Measurements from ENCODE around the gene NUCB2.
"Not testable (repeated sequence)": the region's sequence is repeated elsewhere in the genome, so short reads cannot be mapped to it uniquely, and the experiment has no call there.

Gene NUCB2

GRCh38 chr11:17276236-17277023, at the start of gene NUCB2:
Gene NUCB2 (plus strand): TSS chr11:17276739. CDS start chr11:17295324, 18,585 bp downstream.
- peak; percentile 95 for DNase-seq

DNA sequence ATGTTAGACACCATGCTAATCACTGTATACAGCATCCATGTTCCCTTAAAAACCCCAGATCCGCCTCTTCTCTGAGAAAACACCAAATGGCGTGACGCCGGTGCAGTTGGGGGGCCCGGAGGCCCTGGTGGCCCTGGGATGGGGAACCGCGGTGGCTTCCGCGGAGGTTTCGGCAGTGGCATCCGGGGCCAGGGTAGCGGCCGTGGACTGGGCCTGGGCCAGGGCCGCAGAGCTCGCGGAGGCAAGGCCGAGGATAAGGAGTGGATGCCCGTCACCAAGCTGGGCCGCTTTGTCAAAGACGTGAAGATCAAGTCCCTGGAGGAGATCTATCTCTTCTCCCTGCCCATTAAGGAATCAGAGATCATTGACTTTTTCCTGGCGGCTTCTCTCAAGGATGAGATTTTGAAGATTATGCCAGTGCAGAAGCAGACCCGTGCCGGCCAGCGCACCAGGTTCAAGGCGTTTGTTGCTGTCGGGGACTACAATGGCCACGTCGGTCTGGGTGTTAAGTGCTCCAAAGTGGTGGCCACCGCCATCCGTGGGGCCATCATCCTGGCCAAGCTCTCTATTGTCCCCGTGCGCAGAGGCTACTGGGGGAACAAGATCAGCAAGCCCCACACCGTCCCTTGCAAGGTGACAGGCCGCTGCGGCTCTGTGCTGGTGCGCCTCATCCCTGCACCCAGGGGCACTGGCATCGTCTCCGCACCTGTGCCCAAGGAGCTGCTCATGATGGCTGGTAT, 48.2 kb upstream of the NUCB2 start:
- not testable (repeated sequence) for DNase-seq

- no peak for DNase-seq
Observed at GRCh38 chr11:17229481-17230152, 46.9 kb upstream of the NUCB2 start.

GRCh38 chr11:17230867-17231851, 45.4 kb upstream of the NUCB2 start:
- peak; percentile 5 to 16 for DNase-seq

GRCh38 chr11:17233101-17233500, 43.4 kb upstream of the NUCB2 start:
- DNase-seq: no peak

DNA sequence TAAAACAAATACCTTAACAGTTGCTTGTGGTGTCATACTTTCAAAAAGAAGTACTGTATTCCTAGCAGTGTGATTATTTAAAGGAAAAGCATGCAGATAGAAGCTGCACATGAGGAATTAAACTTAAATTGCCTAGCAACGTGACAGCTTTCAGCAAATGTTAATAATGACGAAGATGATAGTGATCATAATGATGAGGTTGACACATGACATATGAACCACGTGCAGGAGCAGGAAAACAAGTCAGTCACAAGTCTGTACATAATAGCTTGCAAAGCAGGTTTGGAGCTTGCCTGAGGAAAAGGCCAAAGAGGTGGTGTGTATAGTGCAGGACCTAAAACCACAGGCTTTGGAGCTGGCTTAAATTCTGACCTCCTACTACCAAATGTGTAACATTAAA, 38.2 kb upstream of the NUCB2 start:
- no peak for DNase-seq

- DNase-seq: not testable (repeated sequence)
Observed at GRCh38 chr11:17239927-17240326, 36.6 kb upstream of the NUCB2 start.

DNA sequence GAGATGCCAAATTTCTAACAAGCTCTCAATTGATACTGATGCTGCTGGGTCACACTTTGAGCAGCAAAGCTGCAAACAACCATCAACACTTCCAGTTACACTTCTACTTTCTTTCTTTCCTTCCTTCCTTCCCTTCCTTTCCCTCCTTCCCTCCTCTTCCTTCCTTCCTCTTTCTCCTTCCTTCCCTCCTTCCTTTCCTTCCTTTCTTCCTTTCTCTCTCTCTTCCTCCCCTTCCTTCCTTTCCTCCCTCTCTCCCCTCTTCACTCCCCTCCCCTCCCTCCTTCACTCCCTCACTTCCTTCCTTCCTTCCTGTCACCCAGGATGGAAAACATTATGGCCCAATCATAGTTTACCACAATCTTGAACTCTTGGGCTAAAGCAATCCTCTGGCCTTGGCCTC, 35.8 kb upstream of the NUCB2 start:
- DNase-seq: no peak

GRCh38 chr11:17242954-17243353, 33.6 kb upstream of the NUCB2 start:
- DNase-seq: not testable (repeated sequence)

- no peak for DNase-seq
Observed at GRCh38 chr11:17244046-17244445, 32.5 kb upstream of the NUCB2 start.

DNA sequence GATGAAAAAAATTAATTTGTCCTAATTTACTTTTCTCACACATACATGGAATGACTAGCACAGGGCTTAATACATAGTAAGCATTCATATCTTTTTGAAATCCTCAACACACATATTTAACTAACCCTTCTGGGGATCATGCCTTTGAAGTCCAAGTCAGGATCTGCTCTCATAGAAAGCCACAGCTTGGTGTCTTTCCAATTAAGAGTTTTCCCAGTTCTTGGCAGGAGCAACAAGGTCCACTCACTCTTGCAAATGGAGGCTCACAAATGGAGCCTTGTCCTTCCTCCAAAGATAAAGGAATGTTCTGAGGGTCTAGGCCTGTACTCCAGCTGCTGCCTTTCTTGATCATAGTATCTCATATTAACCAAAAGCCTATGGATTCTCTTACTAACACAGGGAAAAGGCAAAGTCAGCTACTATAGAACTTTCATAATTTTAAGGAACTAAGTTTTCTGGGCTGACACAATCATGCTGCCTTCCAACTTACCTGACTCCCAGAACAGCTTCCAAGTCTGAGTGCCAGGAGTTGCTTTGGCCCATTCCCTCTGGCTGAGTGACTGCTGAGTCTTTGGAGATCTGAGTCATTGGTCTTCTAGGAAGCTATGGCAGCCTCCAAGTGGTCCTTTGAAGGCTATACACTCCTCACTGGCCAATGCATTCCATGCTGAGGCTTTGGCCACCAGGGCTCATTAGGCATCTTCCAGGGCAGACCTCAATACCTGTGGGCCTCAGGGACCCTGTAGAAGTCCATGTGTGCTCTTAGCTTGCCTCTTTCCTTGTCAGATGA, 25.8 kb upstream of the NUCB2 start:
- DNase-seq: no peak

DNA sequence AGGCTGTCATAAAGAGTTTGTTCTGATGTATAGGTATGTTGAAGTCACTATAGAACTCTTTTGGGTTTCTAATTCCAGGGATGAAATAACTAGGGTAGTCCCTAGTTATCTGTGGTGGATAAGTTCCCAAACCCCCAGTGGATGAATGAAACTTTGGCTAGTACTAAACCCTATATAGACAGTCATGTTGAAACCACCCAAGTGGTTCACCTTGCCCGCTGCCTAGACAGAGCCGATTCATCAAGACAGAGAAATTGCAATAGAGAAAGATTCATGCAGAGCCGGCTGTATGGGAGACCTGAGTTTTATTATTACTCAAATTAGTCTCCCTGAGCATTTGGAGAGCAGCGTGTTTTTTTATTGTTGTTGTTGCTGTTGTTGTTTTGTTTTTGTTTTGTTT, 23.8 kb upstream of the NUCB2 start:
- DNase-seq: no peak

- DNase-seq: no peak
Observed at GRCh38 chr11:17256512-17256911, 20.0 kb upstream of the NUCB2 start.

DNA sequence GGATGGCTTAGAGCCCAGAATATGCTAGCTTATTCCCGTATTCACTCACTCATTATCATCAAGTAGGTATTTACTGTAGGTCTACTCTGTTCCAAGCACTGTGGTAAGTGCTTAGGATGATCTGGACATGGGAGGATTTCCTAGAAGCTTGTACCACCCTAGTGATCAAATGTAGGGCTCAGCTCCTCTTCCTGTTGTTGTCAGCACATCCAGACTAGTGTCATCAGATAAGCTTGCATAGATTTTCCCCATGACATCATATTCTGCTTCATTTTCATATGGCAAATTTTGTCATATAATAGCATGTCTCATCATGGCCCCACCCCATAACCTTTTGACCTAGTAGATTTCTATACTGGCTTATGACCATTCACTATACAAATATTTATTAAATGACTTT, 19.3 kb upstream of the NUCB2 start:
- DNase-seq: no peak

- no peak for DNase-seq
Observed at GRCh38 chr11:17258670-17259069, 17.9 kb upstream of the NUCB2 start.

DNA sequence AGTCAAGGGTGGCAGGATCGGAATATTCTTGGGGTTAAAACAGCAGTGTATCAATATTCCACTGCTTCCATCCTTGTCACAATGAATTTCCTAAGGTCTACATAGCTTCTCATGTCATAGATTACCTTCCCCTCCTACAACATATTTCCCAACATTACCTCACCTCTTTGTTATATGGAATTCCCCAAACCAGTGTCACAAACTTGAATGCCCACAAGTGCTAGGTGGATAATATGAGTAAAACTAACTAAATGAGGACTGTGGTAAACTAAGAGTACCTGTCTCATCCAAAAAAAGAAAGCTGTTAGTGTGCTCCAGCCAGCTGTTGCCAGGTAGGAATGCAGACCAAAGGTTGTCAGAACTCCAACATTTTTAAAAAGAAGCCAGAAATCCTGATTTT, 17.0 kb upstream of the NUCB2 start:
- DNase-seq: no peak

- DNase-seq: no peak
Observed at GRCh38 chr11:17260020-17260419, 16.5 kb upstream of the NUCB2 start.

GRCh38 chr11:17263769-17264168, 12.8 kb upstream of the NUCB2 start:
- DNase-seq: no peak

DNA sequence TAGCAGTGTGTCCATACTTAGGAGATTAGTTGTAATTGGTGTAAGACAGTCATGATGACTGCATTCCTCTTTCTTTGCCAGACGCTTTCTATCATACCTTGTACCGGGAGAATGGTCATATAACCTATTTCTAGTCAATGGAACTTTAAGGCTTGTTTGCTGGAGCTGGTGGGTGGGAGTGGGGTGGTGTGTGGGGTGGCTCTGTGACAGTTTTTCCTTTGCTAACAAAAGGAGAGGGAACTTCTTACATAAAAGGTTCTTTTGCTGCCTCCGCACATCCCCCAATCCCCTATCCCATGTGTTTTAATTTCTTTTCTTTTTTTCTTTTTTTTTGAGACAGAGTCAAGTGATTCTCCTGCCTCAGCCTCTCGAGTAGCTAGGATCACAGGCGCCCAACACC, 9.8 kb upstream of the NUCB2 start:
- no peak for DNase-seq

GRCh38 chr11:17267576-17267975, 9.0 kb upstream of the NUCB2 start:
- DNase-seq: no peak

DNA sequence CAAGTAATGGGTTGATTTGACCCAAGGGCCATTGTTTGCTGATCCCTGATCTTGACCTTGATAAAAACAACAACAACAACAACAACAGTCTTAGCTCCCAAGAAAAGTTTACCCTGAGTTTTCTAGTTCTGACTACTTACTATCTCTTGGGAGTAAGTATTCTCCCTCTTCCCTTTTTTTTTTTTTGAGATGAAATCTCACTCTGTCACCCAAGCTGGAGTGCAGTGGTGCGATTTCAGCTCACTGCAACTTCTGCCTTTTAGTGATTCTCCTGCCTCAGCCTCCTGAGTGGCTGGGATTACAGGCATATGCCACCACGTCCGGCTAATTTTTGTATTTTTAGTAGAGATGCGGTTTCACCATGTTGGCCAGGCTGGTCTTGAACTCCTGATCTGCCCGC, 8.0 kb upstream of the NUCB2 start:
- not testable (repeated sequence) for DNase-seq

DNA sequence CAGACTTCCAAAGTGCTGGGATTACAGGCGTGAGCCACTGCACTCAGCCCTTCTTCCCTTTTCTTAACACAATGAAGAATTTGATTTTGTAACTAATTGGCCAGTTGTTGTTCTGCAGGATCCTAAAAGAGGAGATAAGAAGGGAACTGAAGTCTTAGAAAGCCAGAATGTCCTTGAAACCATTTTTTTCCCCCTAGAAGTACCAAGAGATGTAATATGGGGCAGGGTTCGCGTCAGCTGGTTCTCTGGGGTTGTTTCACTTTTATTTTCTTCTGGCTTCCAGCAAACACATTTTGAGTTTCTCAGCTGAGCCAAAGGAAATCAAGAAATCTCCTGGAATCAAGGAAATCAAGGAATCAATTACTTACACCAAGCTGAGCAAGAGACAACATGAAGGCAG, 7.6 kb upstream of the NUCB2 start:
- no peak for DNase-seq
